Kidney epithelial cell (primary cell): ENCODE results near the gene SUMO3. TPM values are rescaled to one million over a fixed set of nuclear protein-coding genes. Genes with fewer than 3 reads are reported as not detected.

ENCODE experiments used
- DNase-seq: peaks from one replicate; pipeline ENCODE4 v3.0.0-alpha.2; 2010; ENCODE audit warnings: low read depth
- H3K27me3 ChIP-seq: 2 replicates; pipeline ENCODE4 v1.6.0; 2011; ENCODE audit warnings: low read length; ENCODE audit not compliant: control insufficient read depth, insufficient read depth
- H3K36me3 ChIP-seq: 2 replicates; pipeline ENCODE4 v1.5.1; 2011; ENCODE audit warnings: low read length; ENCODE audit not compliant: control insufficient read depth, insufficient read depth
- H3K4me3 ChIP-seq: 2 replicates; pipeline ENCODE4 v1.5.1; 2011; ENCODE audit warnings: low read depth, mild to moderate bottlenecking, control low read depth, low read length
- total RNA-seq: library from RNA; depleted of rRNA; stranded (reverse); fragments of >200 nt; gene quantifications from 2 replicates; pipeline ENCODE4 v1.2.3, GENCODE V29; 2015
- TF ChIP-seq, protein P1 (sequence below): IDR thresholded peaks from 2 replicates; pipeline ENCODE4 v1.5.1; 2011; ENCODE audit warnings: mild to moderate bottlenecking, moderate library complexity, low read length, control low read depth, inconsistent platforms; ENCODE audit not compliant: insufficient read depth, poor library complexity, severe bottlenecking

The SUMO3 gene
- total RNA-seq, 1 donor from 2014 or later: 61.7 TPM

DNA sequence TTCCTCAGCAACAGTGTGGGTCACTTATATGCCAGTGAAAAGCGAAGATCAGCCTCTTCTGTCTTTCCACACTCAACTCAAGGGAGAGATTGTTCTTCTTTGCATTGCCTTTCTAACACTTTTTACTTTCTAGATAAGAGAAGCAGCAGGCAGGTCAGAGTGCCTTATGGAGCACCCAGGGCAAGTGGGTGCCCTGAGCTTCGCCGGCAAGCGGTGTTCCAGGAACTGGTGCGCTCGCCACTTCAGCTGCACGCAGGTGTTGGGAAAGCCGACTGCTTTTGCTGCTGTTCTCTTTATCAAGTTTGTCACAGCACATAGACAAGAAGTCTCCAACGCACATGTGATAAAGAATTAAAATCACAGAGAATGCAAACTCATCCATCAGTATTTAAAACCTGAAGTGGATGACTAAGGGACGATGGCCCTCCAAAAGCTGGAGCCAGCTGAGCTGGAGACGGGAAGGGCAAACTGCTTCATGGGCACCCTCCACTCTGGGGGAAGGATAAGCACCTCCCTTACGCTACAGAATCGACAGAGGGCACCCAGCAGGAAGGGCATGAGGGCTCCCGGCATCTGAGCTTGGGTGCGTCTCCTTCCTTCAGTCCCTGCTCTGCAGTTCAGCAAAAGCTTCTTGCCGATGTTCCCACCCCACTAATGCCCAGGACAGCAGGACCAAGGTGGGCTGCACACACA is 36.9 kb downstream of the SUMO3 start:
- Histone ChIP-seq H3K4me3 (no peak overlapping the region), H3K27me3 (no peaks in the 10 kb centered on the region), H3K36me3 (no peaks in the 10 kb centered on the region)
- no peak for DNase-seq
- TF ChIP-seq, protein P1, sequence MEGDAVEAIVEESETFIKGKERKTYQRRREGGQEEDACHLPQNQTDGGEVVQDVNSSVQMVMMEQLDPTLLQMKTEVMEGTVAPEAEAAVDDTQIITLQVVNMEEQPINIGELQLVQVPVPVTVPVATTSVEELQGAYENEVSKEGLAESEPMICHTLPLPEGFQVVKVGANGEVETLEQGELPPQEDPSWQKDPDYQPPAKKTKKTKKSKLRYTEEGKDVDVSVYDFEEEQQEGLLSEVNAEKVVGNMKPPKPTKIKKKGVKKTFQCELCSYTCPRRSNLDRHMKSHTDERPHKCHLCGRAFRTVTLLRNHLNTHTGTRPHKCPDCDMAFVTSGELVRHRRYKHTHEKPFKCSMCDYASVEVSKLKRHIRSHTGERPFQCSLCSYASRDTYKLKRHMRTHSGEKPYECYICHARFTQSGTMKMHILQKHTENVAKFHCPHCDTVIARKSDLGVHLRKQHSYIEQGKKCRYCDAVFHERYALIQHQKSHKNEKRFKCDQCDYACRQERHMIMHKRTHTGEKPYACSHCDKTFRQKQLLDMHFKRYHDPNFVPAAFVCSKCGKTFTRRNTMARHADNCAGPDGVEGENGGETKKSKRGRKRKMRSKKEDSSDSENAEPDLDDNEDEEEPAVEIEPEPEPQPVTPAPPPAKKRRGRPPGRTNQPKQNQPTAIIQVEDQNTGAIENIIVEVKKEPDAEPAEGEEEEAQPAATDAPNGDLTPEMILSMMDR: no peak

DNA sequence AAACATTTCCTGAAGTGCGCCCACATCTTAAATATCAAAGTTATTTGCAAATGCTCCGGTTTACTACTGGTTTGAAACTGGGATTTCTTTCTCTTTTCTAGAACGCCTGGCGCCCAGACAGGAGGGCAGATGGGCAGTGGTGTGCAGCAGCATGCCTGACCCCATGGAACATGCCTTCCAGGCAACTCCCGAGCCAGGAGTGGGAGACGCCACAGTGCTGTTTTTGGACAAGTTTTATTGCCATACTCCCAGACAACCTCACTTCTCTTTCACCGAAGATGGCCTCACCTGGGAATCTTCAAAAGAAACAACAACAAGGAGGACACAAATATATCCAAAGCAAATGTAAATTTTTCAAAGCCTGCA is 37.7 kb downstream of the SUMO3 start:
- TF ChIP-seq, protein P1: no peak
- DNase-seq: no peak
- Histone ChIP-seq H3K36me3 (no peaks in the 10 kb centered on the region), H3K27me3 (no peaks in the 10 kb centered on the region), H3K4me3 (no peak overlapping the region)

DNA sequence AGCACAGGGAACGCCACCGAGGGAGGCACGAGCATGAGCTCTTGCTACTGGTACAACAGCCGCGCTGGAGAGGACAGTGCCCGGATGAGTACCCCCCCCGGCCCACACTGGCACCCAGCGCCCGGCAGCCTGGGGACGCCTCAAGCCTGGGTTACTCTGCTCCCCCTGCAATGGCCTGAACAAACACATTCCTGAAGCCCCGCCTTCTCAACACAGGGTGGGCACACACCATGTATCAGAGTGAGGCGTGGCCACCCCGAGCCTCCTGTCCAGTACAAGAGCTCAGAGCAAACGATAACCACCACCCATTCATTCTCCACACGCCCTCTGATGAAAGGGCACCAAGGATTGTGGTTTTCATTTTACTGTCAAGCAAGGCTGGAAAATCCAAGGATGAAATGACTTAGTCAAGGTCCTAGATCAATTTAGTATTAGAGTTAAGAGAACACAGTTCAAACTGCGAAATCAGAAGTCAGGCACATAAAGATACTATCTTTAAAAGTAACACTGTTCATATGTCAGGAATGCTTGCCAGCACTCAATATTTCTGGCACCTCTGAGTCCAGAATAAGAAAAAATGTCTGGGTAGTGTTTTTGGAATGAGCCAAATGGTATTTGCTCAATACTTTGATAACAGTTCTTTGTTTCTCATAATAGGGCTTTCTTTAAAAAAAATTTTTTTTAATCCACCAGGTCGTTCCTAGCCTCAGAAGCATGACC is 38.3 kb downstream of the SUMO3 start:
- no peaks in the 10 kb centered on the region for H3K36me3 ChIP-seq
- TF ChIP-seq, protein P1: no peak
- no peaks in the 10 kb centered on the region for H3K27me3 ChIP-seq
- no peak for DNase-seq
- no peak overlapping the region for H3K4me3 ChIP-seq

DNA sequence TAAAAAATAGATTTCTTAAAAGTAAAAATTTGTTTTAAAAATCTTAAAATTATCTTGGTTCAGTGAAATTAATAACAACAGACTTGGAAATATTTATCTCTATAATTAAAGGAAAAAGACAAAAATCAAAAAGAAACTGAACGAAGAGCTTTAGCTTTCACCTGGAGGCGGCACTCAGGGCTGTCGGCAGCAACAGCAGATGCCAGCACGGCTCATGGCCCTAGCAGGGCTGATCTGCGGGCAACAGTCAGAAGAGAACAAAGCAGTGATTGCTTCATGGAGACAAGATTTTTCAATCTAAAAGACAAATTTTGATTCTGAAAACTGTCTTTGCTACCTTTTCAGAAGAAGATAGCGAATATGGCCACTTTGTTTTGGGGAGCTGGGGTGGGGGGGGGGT is 38.9 kb downstream of the SUMO3 start:
- no peak overlapping the region for H3K4me3 ChIP-seq
- DNase-seq: no peak
- TF ChIP-seq, protein P1: no peak
- H3K36me3 ChIP-seq: no peaks in the 10 kb centered on the region
- no peaks in the 10 kb centered on the region for H3K27me3 ChIP-seq

DNA sequence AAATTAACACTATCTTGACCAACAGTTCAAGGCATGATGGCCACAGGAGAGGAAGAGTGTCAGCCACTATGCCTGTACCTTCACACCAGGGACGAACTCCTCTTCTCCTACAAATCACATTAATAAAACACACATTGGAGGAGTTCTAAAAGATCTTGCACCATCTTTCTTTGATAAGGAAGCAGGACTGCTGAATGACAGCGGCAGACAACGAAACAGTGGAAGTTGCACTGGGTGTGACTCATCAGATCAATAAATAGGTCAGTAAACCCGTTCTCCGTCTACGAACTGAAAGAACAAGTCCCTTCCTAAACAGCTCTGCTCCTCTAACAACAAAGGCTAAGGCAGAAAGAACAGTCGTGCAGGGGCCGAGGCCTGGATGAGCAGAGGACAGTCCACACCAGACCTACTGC is 39.4 kb downstream of the SUMO3 start:
- no peaks in the 10 kb centered on the region for H3K36me3 ChIP-seq
- DNase-seq: no peak
- no peaks in the 10 kb centered on the region for H3K27me3 ChIP-seq
- H3K4me3 ChIP-seq: no peak overlapping the region
- TF ChIP-seq, protein P1: no peak

DNA sequence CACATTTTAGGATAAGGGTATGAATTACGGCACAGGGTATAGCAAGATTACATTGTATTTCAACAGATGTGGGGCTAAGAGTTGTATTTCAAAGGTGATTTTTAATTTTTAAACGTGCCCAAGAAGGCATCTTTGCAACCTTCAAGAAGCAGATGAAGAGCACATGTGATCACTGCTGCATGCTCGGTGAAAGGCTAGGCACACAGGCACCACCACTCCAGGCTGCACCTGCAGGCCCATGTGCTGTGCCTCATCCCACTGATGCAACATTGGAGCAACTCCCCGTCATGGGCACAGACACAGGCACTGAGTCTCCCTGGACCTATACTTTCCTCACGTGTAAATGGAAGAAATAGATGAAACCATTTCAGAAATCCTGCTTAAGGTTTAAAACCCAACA is 39.8 kb downstream of the SUMO3 start:
- no peak for DNase-seq
- TF ChIP-seq, protein P1: no peak
- H3K36me3 ChIP-seq: no peaks in the 10 kb centered on the region
- no peak overlapping the region for H3K4me3 ChIP-seq
- H3K27me3 ChIP-seq: no peaks in the 10 kb centered on the region
